Stimulated activated CD8-positive, alpha-beta memory T cell treated with anti-CD3 and anti-CD28 coated beads, Interleukin-7, amount 100 ng/mL, for 24 hours (primary cell): ENCODE results near the gene LDHAL6B.

Experiments used
- DNase-seq: peaks from one replicate; pipeline ENCODE4 v3.0.0-alpha.2; 2020; ENCODE audit warnings: low read depth

Gene LDHAL6B

DNA sequence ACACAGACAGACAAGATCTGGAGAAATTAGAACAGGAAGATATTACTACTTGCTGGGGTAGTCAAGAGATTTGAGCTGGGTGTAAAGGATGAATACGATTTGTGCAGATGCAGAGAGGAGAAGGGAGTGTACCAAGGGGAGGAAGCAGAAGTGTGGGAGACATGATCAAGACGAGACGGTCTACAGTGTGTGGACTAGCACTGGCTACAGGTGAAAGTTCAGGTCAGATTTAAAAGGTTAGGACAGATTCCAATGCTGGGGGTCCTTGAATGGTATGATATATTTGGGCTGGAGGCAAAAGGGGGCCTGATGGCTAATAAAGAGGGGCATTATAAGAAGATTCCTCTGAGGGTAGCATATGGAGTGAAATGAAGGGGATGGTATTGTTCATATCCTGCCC lies 12.1 kb downstream of the LDHAL6B start:
- no peak for DNase-seq

DNA sequence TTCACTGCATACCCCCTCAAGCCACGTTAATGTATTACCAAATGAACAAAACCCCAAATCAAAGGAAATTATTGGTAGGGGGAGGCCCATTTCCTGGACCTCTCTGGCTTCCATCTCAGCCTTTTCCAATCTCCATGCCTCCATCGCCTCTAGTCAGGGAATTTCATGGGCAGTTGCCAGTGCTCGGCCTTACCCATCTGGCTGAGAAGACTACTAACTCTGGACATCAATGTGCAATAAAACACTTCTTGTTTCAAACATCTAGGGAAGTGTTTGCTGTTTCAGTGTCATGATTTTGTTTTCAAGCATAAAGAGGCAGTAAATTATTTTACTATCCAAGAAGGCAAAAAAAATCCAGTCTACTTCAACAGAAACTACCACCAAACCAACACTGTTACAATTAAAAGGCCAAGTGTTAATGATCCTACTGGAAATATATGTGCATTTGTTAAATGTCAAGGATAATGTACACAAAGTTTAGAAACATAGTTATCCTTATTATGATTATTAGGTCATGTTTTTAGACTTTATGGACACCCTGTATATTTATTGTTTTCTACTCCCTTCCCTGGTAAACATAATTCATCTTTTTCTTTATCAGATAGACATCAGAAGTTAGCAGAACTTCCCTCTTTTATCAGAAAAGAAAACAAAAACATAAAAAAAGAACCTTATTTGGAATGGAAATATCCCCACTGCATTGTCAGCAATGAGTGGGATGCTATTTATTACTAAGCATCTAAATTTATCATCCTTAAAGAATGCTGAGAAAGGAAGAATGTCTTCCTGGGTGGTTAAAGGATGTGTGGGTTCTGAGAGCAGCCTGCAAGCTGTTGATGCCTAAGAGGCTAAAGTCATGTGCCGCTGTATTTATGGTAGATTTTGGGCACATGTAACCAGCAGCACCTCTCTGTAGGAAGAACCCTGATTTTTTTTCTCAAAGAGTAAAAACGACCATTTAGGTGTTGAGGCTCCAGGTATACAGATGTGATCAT lies 15.2 kb downstream of the LDHAL6B start:
- no peak for DNase-seq

DNA sequence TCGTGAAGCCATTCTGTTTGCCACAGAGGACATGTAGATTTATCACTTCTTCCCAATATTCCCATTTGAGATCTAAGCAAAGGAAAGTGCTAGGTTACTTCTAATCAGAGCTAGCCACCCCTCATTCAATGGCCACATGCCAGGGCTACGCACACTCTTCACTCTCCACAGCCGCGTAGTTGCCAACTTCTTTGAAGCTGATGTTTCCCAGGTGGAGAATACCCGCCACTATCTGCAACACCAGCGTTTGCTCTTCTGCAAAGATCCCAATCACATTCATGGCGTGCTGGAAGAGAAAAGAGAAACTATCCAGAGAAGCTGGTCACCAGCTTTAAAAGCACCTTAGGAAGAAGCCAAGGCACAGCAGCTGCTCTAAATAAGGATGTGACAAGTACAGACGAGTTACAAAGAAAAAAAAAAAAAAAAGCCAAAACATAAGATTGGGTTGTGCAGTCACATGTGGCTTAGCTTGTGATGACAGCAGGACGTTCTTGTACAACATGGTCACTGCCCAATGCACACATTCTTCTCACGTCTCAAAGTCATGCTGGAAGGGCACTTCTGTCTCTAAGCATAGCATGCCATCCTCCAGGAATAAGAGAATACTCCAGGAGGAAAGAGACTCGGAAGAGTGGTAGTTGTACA lies 16.4 kb downstream of the LDHAL6B start:
- DNase-seq, result no peak

DNA sequence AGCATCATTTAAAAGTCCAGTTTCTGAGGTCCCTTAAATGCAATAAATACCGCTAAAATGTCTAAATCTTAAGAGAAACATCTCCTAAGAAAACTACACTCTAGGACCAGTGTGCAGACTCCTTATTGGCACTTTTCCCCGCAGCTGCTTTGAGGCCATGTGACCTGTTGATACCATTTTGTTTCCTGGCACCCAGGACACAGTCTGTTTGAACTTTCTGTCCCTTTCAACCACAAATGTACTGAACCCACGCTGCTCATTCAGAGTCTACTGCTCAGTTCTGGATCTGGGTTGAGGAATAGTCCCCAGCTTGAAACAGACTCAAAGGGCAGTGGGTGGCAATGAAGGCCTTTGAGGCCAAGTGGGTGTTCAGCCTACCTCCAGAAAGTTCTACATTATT lies 17.1 kb downstream of the LDHAL6B start:
- no peak for DNase-seq

DNA sequence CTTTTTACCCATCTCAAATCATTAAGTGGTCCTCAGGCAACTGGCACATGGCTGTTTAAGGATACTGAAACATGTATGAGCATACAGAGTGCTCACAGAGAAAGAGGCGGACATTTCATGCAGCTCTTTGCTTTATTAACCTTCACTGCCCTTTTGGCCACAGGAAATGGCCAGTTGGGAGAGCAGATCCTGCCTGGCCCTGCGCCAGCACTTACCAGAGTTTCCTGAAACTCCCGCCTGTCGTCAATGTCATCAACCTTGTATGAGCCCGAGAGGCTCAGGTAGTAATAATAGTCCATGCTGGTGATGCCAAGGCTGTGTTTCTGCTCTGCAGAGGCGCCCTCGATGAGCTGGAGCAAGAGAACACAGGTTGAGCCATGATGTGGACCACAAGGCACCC lies 17.8 kb downstream of the LDHAL6B start:
- no peak for DNase-seq

DNA sequence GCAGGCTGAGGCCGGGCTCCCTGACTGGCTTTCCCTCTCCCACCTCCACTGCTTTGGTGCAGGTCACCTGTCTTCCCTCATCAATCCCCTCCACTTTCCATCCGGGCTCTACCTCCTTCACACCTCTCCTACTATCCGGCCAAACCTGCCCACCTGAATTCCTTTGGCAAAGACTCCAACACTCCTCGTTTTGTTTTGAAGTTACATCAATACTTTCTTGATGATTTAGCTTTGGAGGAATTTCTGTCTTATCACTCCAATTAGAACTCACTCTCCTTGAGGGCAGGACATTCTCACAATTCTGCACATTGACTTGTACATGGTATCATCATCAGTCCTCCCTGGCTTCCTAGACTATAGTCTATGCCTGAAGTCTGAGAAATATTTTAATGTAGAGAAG lies 20.4 kb downstream of the LDHAL6B start:
- no peak for DNase-seq

DNA sequence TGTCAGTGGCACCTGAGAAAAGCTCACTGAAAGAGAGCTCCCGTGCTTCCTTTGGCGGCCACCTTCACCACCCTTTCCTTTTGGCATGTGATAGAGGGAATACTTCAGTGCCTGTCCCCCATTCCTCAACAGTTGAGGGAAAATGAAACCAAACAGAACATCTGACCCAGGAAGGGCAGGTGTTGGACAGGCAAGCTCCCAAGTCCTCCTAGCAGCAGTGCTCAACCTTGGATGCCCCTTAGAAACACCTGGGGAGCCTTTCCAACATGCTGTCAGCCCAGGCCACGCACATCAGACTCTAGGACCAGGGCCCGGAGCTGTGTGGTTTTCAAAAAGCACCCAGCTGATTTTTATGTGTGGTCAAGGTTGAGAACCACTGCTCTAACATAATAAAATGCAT lies 22.4 kb downstream of the LDHAL6B start:
- no peak for DNase-seq

DNA sequence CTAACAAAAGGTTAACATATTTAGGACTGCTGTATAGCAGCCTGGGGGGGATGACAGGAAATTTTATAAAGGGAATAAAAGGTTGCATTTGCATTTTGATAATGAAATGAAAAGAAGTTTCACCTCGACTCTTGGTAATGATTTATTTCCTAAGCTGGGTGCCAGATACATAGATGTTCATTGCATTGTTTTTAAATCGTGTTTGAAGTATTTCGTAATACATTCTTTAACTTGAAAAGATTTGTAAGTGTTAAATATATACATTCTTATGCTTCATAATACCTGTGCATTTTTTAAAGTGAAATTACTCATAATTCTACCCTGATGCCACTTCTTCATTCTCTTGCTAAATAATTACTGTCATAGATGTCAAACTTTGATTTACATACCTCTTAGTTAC lies 22.8 kb downstream of the LDHAL6B start:
- no peak for DNase-seq

DNA sequence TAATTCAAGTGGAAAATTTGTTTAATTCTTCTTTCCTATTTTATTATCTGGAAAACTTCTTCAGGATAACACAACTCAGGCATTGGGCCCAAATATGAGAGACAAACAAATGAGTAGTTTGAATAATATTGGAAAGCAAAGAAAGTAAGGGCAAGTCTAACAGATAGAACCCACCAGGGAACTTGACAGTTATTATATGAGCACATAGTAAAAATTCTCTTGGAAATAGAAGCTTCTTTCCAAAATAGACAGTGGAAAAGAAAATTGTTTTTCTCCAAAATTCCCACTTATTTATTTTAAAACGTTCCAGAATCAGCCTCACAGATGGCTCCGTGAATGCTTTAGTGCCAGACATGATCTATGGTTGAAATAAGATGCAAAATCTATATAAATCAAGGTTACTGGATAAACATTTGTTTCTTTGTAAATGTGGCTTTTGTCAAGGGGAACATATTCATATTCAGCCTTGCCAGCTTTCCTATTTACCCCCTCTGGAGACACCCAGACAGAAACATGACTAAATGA lies 23.9 kb downstream of the LDHAL6B start:
- no peak for DNase-seq

DNA sequence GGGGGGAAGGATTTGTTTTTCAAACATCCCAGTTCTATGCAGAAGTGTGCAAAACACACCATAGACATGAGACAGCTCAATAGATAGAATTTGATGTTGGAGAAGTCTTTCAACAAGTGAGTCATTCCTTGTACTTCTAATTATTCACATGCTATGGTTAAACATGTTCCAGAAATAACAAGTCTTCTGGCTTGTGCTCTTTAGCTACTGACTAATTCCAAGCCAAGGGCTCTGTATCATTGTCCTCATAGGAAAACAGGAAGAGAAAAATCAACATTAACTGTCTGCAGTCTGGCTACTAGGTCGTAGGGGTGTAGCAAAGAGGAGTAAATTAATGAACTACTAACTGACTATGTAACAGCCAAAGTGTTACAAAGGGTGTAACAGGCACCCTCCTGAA lies 25.8 kb downstream of the LDHAL6B start:
- DNase-seq, result no peak

DNA sequence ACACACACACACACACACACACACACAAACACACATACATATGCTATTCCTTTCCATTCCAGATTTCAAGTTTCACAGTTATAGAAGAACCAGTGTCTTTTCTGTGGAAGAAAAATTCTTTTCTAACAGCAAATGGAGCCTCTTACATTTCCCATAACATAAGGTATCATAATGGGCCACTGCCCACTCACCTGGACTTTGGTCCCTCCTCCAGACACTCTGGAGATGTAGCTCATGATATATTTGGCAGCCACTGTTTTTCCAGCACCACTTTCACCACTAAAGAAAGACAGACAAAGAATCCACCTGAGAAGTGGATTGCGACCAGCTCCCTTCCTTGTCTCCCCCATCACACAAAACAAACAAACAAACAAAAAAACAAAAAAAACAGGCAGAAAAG lies 29.8 kb downstream of the LDHAL6B start:
- DNase-seq, result no peak

DNA sequence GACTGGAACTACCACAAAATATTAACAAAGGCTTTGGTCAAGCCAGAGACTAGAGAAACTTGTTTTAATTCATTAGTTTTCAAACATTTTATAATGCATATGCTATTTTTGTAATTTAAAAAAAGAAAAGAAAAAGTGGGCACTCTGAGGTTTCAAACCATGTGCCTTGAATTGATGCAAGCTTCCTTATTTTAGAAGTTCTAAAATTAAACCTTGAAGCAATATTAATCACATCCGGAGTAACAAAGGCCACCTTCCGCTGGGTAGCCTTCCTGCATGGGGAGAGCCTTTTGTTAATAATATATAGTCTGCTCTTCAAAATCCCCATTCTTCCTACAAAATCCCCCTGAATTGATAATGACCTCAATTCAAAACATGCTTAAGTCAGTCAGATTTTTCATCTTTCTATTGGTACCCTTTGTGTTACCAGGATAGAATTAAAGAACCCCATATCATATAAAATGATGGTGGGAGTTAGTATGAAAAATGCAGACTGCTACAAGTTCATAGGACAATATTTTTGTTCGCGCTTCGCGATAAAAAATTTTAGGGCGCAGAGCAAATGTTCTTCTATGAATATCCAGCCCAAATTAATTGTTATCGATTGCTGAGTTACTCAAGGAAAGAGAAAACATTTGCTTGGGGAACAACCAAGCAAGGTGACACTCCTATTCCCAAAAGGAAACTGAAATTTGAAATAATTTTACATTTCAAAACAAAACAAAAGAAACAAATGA lies 30.6 kb downstream of the LDHAL6B start:
- no peak for DNase-seq

DNA sequence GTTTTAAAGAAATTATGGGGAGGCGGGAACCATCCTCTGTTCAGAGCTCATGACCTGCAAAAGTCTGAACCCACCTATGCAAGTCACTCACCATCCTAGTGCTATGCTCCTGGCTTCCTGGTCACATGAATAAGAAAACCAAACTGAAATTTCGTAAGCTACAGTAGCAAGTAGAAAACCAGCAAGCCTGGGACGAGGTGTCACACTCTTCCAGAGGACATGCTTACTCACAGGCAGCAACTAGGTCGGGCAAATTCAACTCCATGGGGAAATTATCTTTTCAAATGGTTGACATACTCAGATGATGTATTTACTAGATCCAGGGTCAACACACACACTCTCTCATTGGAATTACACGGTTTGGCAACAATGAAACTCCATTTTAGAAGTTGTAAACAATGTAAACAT lies 31.3 kb downstream of the LDHAL6B start:
- no peak for DNase-seq

DNA sequence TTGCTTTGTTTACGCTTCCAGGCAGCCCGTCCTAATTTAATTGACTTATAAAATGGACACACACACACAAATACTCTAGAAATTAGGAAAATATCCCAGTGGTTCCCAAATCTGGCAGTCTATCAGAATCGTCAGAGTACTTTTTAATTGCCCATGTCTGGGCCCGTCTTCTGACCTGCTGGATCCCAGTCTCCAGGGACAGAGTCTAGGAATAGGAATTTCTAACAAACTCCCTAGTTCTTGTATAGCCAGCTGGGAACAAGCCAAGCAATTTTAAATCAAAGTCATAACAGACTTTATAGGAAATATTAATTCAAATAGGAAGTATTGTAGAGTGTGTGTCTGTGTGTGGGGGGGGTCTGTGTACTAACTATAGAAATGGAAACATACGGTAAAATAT lies 33.4 kb downstream of the LDHAL6B start:
- no peak for DNase-seq

DNA sequence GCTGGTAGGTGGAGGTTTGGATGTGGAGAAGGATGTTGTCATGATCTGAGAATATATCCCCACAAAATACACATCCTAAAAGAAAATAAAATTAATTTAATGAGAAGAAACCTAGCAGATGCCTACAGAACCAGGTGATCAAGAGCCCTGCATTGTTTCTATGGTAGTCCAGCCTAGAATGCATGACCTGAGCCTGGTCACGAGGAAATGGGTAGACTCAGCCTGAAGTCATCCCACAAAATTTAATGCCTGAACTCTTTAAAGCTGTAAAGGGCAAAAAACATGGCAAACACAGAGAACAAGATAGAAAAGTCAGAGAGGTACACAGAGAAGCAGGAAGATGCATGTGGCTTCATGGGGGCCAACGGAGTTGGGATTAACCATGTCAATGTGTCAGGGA lies 36.0 kb downstream of the LDHAL6B start:
- no peak for DNase-seq

DNA sequence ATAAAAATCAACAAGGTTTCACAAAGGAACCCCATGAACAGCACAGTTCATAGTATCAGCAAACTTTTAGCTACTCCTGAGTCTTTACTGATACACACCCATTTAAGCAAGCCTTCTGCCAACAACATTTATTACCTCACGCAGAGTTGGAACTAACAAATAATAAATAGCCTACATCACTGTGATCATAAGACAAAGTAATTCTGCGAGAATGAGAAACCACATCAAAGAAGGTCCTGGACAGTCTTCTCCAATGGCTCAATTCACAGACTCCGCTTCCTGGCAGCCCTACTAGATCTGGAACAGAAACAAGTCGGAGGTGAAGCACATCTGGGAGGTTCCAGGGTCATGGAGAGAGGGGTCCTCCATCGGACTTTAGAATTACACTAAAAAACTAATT lies 37.0 kb downstream of the LDHAL6B start:
- DNase-seq, result no peak

DNA sequence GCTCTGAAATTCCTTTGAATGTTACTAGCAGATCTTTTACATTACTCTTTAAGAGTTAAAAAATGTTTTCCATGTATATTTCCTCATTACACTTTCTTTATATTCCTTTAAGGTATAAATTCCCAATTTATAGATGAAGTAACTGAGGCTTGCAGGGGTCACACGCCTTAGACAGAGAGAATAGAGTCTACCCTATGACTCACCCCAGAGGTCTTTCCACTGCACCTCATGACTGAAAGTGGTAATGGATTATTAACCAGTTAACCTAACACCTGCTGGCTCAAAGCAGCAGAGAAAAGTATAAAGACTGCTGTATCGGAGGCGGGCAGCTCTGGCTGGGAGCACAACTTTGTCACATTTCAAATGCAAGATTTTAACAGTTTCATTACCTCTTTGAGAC lies 37.7 kb downstream of the LDHAL6B start:
- no peak for DNase-seq

DNA sequence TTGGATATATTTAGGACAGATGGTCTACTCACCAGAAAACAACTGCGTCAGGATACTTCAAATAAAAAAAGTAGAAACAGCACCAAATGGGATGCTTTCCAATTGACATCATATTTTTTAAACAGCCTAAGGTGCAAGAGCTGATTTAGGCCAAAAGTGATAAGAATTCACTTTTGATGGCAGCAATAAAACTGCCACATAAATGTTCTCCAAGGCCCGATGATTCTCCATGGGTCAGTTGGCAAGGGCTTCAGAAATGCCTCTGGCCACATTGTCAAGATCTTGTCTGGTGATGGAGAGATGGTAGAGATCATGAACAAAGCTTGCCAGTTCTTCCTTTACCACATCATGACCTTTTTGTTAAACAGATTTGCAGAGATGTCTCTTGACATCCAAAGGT lies 38.9 kb downstream of the LDHAL6B start:
- DNase-seq, result no peak

DNA sequence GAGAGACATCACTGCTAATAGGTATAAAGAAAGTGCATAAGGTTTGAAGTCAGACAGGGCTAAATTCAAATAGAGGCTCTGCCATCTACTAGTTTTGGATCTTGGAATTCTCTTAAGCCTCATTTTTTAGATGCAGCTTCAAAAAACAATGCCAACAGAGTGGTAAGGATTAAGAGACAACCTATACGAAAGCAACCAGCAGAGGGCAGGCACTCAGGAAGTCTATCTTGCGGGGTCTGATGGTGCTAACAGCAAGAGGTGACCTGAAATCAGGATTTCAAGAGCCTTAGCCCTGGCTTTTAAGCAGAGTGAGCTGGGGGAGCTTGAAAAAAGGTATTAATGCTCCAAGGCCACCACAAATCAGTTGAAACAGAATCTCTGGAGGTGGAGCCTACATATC lies 40.7 kb downstream of the LDHAL6B start:
- peak; percentile 29 for DNase-seq

DNA sequence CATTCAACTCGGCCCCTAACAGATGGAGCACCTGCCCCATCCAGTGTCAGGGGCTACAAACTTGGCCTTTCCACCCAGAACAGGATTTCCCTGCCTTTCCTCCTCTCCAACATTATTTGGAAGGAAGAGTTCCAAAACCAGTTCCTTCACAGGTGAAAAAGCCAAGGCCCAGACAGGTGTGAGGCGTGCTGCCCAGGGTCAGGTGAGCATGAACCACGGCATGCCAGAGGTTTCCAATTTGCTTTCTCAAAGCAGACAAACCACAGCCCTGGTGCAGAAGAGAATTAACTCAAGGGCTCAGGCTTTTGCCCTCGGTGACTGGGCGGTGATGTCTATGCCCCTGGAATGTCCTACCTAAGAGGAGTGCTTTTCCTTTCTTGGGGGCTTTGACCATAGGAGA lies 43.2 kb downstream of the LDHAL6B start:
- DNase-seq, result no peak

DNA sequence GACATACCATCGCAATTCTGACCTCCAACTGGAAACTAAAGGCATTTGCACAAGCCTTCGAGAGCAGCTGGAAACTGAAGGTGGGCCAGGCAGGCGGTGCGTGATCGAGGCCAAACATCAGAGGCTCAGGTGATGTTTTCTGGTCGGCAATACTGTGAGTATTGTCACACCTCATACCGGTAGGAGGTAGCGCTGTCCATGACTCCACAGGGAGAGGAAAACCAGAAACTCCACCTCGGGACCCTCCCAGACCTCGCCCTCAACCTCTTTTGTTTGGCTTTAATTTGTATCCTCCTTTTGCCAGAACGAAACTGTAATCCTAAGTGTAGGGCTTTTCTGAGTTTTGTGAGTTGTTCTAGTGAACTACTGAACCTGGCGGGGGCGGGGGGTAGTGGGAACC lies 43.6 kb downstream of the LDHAL6B start:
- DNase-seq, result no peak

DNA sequence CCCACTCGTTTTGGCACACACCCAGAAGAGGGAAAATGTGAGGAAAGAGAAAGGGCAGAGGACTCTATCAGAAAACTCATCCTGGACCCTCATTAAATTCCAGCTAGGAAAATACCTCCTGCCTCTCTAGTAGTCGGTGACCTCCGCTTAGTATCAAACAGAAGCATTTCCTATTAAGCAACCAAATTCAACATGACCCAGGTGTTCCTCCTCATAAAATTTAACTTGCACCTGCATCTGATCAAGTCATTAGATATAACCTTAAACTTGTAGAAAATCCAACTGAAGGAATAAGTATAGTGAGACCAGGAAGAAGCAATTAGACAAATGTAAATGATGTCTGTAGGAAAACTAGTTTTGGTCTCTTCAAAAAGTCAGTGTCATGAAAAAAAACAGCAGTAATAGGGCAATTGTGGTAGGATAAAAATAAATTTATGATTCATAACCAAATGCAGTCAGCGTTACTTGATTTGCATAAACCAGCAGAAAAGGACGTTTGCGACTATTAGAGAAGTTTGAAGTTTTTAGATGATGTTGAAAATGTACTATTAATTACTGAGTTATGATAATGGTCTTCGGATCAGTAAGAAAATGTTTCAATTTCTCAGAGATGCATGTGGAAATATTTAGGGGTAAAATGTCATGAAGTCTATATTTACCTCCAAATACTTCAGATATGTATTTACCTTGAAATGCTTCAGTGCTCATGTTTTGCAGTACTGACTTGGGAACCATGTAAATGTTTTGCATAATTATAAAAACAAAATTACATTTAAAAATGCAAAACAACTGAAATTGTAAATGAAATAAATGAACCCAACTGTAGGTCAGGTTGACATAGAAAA lies 44.6 kb downstream of the LDHAL6B start:
- no peak for DNase-seq
